SKM-1 (cell line): ENCODE measurements around the gene EPOP.
A peak's percentile ranks its signal among the peaks of the same experiment; 100 is the strongest.

ENCODE experiments used
- DNase-seq: peaks from one replicate; lab custom pipeline; 2025; ENCODE audit not compliant: unreplicated experiment; lab: John Stamatoyannopoulos, UW

Gene EPOP

GRCh38 chr17:38674749-38675615 lies at the start of gene EPOP:
EPOP (minus strand) TSS chr17:38674957; CDS start chr17:38674495, 462 bp downstream.
- peak; percentile 39 for DNase-seq

DNA sequence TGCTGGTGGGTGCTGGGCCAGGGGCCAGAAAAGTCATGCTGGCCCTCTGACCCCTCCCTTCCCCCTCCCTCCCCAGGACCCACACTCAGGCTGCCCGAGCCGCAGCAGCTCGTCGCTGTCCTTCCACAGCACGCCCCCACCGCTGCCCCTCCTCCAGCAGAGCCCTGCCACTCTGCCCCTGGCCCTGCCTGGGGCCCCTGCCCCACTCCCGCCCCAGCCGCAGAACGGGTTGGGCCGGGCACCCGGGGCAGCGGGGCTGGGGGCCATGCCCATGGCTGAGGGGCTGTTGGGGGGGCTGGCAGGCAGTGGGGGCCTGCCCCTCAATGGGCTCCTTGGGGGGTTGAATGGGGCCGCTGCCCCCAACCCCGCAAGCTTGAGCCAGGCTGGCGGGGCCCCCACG lies 47.0 kb upstream of the EPOP start:
- no peak for DNase-seq

- no peak for DNase-seq
These were observed 46.2 kb upstream of the EPOP start for GRCh38 chr17:38720941-38721340.

DNA sequence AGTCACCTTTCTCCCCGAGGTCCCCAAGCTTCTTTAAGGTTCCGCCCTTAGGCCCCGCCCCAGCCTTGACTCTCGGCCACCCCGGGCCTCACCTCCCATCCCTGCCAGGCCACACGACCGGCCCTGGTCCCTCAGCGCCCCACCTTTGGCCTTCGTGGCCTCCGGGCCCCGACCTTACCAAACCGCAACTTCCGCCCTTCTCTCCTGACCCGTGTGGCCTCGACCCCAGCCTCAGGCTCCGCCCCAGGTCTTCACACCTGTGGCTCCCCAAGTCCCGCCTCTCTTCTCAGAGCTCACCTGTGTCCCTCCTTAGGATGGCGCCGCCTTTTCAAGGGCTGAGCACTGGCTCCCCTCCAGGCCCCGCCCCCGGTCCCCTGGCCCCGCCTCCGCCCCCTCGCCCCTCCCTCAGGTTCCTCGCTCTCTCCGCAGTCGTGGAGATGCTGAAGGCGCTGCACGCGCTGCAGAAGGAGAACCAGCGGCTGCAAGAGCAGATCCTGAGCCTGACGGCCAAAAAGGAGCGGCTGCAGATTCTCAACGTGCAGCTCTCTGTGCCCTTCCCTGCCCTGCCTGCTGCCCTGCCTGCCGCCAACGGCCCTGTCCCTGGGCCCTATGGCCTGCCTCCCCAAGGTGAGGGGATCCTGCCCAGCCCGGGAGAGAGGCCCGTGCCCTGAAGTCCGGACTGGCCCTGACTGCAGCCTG lies 45.3 kb upstream of the EPOP start:
- no peak for DNase-seq

DNA sequence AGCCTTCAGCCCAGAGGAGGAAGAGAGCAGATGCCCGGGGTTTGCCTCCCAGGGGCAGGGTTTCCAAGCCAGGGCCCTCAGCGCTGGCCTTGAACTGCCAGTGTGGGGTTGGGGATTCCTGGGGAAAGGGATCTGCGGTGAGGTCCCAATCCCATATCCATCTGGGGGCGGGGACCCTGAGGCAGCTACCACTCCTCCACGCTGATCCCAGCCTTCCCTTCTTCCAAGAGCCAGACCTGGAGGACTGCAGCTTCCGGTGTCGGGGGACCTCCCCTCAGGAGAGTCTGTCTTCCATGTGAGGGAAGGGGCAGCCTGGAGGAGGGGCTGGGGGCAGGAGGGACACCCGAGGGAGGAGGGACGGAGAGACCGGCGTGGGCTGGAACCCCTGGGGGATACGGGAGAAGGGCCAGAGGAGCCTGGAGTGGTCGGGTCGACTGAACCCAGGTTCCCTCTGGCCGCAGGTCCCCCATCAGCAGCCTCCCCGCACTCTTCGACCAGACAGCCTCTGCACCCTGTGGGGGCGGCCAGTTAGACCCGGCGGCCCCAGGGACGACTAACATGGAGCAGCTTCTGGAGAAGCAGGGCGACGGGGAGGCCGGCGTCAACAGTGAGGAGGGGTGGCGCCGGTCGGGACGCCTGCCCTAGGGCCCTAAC lies 44.7 kb upstream of the EPOP start:
- DNase-seq = no peak

GRCh38 chr17:38717139-38717745 lies 42.5 kb upstream of the EPOP start:
- DNase-seq = no peak

- no peak for DNase-seq
These were observed 41.7 kb upstream of the EPOP start for GRCh38 chr17:38716368-38717005.

DNA sequence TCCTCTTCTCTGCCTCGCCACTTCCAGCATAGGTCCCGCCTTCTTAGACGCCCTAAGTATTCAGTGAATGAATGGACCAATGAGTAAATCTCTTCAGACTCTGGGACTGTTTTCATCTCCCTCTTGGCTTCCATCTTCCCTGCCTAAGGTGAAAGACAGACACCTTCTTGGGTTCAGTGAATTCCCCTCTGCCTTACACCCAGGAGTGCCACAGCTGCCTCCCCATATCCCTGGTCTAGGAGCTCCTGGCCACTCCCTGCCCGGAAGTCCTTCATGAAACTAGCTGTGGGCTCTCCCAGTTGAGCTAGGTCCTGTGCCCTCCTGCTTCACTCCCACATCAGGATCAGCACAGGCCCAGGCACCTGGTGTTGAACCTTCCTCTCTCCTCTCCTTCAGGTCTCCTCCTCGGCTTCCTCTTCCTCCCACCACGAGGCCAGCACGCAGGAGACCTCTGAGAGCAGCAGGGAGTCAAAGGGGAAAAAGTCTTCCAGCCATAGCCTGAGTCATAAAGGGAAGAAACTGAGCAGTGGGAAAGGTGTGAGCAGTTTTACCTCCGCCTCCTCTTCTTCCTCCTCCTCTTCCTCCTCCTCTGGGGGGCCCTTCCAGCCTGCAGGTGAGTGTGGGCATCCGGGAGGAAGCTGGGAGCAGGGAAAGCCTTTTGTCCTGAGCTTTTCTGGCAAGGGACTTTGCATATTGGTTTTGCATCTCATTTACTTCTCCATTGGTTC lies 40.6 kb upstream of the EPOP start:
- no peak for DNase-seq

DNA sequence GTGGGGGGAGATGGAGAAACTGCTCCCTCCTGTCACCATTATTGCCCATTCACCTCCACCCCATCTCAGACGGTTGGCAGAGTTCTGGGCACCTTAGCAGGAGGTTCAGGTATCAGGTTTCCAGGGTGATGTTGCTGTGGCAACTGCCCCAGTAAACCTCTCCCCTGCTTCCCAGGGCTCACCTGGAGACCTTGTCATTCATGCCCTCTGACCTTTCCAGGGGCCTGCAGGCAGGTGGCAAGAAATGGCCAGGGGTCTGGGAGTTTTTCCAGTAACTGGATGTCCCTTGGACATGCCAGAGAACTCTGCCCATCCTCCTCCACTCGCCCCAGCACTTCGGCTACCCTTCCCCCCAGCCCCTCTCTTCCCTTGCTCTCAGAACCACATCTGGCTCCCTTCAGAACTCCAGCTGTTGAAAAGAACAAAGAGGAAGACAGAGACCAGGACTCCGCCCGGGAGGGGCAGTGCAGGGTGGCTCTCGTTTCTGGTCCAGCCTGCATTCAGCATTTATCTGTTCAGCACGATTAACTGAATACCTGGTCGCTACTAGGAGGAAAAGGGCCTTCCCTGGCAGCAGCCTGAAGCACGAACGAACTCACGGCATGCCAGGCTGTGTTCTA lies 38.8 kb upstream of the EPOP start:
- DNase-seq = no peak

GRCh38 chr17:38712593-38712992 lies 37.8 kb upstream of the EPOP start:
- DNase-seq = no peak

- DNase-seq = no peak
These were observed 37.2 kb upstream of the EPOP start for GRCh38 chr17:38711792-38712571.

- no peak for DNase-seq
These were observed 36.2 kb upstream of the EPOP start for GRCh38 chr17:38710985-38711384.

GRCh38 chr17:38710604-38710962 lies 35.8 kb upstream of the EPOP start:
- no peak for DNase-seq

DNA sequence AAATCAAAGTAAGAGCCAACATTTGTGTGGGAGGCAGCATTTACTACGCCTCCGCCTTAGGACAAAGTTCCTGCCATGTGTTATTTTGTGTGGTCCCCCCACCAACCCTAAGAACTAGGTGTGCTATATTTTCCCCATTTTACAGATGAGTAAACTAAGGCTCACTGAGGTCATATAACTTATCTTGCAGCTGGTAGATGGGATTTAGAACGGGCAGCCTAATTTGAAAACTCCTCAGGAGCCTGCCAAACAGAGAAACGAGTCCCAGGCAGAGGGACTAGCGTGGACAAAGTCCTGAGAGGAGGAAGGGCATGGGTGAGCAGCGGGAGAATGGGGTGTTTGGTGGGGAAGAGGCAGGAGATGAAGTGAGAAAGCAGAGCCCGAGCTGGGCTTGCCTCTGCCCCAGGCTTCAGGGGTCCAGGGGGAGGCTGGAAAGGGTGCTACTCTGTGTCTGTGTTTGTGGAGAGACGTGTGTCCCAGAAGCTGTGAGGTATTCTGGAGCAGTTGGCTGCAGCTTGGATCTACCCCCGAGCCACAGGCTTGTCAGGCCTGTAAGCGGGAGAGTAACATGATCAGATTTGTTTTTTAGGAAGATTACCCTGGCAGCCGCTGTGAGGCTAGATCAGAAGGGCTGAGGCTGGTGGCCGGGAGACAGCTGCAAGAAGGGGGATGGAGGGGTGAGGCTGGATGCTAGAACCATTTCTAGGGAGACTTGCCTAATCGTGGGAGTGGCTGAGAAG lies 35.3 kb upstream of the EPOP start:
- no peak for DNase-seq

DNA sequence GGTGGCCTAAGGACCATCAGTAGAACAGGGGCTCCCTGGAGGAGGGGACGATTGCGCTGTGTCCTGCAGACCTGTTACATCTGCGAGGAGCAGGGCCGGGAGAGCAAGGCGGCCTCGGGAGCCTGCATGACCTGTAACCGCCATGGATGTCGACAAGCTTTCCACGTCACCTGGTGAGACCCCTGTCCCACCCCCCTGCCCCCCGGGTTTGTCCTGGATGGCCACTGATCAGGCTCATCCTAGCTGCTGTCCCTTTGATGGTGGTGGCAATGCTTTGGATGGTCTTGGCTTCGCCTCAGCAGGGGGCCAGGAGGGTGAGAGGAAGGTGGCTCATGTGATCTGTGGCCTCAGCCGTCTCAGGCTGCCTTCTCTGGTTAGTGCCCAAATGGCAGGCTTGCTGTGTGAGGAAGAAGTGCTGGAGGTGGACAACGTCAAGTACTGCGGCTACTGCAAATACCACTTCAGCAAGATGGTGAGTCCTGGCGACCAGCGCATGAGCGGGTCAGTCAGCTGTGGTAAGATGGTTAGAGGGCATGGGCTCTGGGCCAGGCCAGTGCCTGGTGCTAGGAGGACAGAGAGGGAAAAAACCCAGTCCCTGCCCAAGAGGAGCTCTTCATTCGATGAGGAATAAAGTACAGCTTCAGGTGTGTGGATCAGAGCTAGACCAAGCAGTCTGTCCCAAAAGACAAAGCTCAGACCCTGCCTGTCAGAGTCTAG lies 34.5 kb upstream of the EPOP start:
- no peak for DNase-seq

DNA sequence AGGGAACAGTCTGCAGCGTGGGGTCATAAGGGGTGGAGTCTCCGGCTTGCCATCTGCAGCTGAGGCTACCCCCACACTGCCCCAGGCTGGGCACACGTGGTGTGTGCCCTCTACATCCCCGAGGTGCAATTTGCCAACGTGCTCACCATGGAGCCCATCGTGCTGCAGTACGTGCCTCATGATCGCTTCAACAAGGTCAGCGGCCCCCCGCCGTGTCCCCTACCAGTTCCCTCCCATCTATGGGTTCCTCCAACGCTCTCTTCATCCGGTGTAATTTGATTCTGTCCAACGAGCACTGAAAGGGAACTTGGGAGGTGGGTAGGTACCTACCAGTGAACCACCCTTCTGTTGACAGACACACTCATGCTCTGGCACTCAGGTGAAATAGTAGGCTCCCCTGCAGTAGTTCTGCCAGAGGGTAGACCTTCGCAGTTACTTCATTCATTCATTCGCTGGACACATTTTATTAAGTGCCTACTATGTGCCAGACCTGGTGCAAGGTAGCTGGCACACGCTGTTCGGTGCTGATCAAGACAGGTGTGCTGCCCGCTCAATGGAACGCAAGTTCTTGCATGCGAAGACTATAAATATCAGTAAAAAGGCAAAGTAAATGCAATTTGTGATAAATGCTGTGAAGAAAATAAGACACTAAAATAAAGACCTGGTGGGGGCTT lies 33.1 kb upstream of the EPOP start:
- no peak for DNase-seq

DNA sequence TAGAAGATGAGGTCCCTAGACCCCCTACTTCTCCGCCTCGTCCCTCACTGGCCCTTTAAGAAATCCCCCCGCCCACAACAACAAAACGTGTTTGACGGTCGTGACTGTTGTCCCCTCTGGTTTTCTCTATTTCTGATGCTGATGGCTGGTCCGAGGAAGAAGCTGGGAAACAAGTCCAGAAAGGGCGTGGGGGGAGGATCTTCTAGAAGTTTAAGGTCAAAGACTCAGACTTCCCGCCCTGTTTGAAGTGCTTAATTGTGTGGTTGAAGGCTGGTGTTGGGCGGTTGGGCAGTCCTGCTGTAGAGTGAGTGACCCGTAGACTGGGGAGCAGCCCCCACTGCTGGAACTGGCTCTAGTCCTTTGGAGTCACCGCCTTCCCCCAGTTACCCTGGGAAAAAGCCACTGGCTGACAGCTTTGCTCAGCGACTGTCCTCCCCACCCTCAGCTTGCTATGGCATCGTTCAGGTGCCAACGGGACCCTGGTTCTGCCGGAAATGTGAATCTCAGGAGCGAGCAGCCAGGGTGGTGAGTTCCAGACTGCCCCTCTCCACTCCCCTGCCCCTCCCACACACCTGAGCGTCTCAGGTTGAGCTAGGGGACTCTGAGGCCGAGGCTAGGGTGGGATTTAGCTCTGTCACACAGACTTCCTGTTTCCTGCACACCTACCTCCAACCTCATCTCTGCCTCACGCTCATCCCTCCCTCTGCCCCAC lies 31.9 kb upstream of the EPOP start:
- no peak for DNase-seq
